ENCODE results near the gene APOC1.
"Not testable (repeated sequence)": the region's sequence is repeated elsewhere in the genome, so short reads cannot be mapped to it uniquely, and the experiment has no call there.

Gene APOC1

GRCh38 chr19:44874317-44874716 lies 40.1 kb upstream of the APOC1 start:
- no peak for TF ChIP-seq CTCF (IDR thresholded peaks at IDR 0.05; ENCODE audit: insufficient read depth, missing control alignments)
- no peak for FAIRE-seq
- DNase-seq (ENCODE audit: insufficient read length, low spot score), result no peak

- TF ChIP-seq CTCF (IDR thresholded peaks at IDR 0.05; ENCODE audit: insufficient read depth, missing control alignments), result no peak
- DNase-seq (ENCODE audit: insufficient read length, low spot score) (no peak), FAIRE-seq (no peak)
Observed at GRCh38 chr19:44875666-44876451, 38.5 kb upstream of the APOC1 start.

GRCh38 chr19:44876930-44877535 lies 37.4 kb upstream of the APOC1 start:
- no peak for DNase-seq (ENCODE audit: insufficient read length, low spot score)

GRCh38 chr19:44878120-44878865 lies 36.1 kb upstream of the APOC1 start:
- TF ChIP-seq CTCF (IDR thresholded peaks at IDR 0.05; ENCODE audit: insufficient read depth, missing control alignments), result no peak
- no peak for FAIRE-seq
- DNase-seq (ENCODE audit: insufficient read length, low spot score), result no peak

More at GRCh38 chr19:44876930-44877535, 37.4 kb upstream of the APOC1 start:
- TF ChIP-seq CTCF (IDR thresholded peaks at IDR 0.05; ENCODE audit: insufficient read depth, missing control alignments), result no peak
- FAIRE-seq, result no peak

- no peak for DNase-seq (ENCODE audit: insufficient read length, low spot score)
- no peak for FAIRE-seq
- TF ChIP-seq CTCF (IDR thresholded peaks at IDR 0.05; ENCODE audit: insufficient read depth, missing control alignments), result no peak
Observed at GRCh38 chr19:44879309-44880065, 34.9 kb upstream of the APOC1 start.

- no peak for TF ChIP-seq CTCF (IDR thresholded peaks at IDR 0.05; ENCODE audit: insufficient read depth, missing control alignments)
- DNase-seq (ENCODE audit: insufficient read length, low spot score), result no peak
- no peak for FAIRE-seq
Observed at GRCh38 chr19:44882063-44882462, 32.3 kb upstream of the APOC1 start.

- not testable (repeated sequence) for FAIRE-seq; DNase-seq (ENCODE audit: insufficient read length, low spot score)
Observed at GRCh38 chr19:44882619-44883397, 31.6 kb upstream of the APOC1 start.
